Activated effector memory CD4-positive, alpha-beta T cell treated with Interleukin-2 at 50 U/mL for 16 hours (primary cell): ENCODE measurements around the gene SPRYD4.
A peak's percentile ranks its signal among the peaks of the same experiment; 100 is the strongest.
"Not testable (repeated sequence)": the region's sequence is repeated elsewhere in the genome, so short reads cannot be mapped to it uniquely, and the experiment has no call there.

ENCODE experiments used
- DNase-seq: peaks from one replicate; pipeline ENCODE4 v3.0.0-alpha.2; 2020

The SPRYD4 gene

DNA sequence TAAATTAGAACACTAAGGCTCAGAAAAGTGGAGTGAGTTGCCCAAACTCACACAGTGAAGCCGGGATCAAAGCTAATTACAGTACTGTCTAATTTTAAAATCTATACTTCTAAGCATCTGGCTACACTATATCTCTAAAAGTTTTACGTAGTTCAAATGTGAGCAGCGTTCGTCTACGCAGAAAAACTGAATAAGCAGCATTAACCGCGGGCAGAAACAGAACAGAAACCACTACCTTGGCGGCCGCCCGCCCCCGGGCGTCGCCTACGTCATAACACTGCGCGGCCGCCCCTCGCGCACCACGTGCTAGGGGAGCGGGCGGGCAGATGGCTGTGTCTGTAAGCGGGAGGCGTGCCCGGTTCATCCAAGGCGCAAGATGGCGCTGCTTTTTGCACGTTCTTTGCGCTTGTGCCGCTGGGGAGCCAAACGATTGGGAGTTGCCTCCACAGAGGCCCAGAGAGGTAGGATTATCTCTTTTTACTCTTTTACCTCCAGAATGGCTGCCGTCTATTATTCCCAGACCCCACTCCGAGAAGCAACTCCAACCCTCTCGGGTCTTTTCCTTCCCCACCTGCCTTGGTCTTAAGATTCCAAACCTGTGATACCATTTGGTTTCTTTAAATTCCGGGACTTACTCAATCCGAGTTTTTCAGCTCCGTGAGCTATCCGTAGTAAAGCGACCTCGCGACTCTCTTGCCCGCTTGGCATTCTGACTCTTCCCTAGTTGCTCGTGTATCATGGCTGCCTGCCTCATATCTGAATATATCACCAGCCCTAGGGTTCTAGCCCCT is at the start of gene SPRYD4:
SPRYD4 (plus strand) TSS at position 363 of the 791 bp plus-strand sequence; CDS start at position 377, 14 bp downstream.
- peak; percentile 91 for DNase-seq

DNA sequence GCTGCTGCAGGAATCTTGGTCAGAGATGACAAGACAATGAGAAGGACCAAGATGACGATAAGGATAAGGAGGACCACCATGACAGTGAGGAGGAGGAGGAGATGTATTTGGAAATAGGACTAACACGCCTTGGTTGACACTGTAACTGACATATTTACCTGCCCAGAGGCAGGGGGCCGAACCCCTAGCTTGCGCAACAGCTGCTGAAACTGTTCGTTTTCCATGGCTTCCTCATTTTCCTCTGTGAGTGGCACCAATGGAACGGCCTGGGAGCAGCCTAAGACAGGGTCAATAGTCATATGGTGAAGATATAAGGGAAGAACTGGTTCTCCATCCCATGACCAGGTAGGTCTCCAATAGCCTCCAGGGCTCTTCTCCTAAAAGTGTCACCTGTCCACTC is 48.0 kb upstream of the SPRYD4 start:
- no peak for DNase-seq

DNA sequence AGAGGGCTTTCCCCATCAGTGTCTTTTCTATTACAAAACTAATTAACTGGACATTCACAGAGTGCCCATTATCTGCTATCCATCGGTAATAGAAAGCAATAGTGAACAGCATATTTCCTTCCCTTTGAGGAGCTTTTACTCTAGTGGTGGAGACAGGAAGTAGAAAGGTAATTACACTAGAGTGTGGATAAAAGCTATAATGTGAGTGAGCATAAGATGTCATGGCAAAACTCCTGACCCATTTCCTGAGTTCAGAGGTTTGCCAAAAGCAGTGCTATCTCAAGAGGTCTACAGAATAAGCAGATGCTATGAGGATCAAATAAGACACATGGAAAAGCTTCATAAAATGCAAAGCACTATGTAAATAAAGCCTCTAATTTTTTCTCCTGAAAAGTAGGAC is 43.2 kb upstream of the SPRYD4 start:
- no peak for DNase-seq

DNA sequence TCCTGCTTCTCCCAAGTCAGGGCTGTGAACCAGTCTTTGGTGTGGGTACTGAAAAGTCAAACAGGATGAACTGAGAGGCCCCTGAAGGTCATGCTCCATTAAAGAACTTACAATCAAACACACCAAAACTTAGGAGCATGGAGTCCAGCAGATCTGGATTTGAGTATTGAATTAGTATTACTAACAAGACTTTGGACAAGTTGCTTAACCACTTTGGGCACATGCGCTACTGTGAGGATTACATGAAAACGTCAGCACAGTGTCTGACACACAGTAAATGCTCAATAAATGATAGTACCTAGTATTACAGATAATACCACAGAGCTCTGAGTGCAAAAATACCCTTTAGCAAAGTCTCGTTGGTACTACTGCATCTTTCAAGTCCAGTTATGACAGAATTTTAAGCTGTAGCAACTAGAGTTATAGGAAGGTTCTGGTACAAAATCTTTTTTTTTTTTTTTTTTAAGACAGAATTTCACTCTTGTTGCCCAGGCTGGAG is 42.4 kb upstream of the SPRYD4 start:
- DNase-seq: no peak

DNA sequence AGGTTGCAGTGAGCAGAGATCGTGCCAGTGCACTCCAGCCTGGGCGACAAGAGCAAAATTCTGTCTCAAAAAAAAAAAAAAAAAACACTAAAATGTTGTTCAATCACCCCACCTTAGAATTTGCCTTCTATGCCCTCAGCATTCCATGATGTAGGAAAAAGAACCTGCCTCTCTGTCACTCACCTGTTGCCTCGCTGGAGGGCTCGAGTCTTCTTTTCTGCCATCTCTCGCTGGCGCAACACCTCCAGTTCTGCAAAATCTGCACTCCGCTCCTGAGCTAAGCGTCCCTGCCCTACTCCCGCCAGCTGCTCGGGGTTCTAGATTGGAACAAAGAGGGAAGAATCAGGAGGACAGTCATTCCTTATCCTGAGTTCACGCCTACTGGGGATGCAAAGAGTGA is 37.1 kb upstream of the SPRYD4 start:
- no peak for DNase-seq

DNA sequence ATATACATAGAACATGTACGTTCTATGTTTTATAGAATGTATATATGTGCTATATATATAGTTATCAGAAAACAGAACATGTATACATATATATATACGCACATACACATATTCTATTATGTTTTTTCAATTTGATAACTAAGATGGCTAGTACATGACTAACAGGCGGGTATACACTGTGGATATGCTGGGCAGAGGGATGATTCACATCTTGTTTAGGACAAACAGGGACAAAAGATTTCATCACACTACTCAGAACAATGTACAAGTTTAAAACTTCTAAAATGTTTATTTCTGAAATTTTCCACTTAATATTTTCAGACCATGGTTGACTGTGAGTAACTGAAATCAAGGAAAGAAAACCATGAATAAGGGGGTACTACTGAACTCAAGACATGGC is 36.5 kb upstream of the SPRYD4 start:
- no peak for DNase-seq

DNA sequence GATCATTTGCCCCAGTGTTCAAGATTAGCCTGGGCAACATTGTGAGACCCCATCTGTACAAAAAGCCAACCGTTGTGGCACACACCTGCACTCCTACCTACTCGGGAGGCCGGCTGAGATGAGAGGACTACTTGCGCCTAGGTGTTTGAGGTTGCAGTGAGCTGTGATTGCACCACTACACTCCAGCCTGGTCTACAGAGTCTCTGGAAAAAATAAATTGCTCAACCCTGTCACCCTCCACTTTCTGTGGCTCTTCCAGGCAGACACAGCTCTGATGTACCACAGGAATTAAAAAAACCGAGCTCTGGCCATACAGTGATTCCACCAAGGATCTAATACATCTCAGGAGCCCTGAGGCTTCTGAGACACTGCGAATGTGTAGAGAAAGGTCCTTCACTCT is 33.5 kb upstream of the SPRYD4 start:
- no peak for DNase-seq

DNA sequence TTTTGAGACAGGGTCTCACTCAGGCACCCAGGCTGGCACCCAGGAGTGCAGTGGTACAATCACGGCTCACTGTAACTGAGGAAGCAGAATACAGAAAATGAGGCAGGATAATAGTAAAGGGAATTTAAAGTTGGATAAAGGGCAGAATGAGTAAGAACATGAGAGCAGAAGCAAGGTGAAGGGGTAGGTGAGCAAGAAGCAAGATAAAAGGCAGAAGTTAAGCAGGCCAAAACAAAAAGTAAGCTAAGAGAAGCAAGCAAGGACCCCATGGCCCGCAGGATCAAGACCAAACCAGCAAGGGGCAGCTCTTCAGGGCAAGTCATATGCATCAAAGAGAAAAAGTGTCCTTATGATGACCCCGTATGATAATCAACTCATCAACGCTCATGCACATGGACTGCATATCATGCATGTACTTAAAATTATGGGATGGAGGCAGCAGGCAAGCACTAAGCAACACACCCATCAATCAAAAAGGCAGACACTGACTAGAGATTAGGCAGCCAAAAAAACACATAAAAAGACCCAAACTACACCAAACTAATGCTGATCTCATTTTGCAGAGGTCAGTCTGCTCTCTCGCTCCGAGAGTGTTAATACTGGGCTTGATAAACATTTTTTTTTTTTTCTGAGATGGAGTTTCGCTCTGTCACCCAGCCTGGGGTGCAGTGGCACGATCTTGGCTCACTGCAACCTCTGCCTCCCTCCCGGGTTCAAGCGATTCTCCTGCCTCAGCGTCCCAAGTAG is 30.8 kb upstream of the SPRYD4 start:
- DNase-seq: no peak

DNA sequence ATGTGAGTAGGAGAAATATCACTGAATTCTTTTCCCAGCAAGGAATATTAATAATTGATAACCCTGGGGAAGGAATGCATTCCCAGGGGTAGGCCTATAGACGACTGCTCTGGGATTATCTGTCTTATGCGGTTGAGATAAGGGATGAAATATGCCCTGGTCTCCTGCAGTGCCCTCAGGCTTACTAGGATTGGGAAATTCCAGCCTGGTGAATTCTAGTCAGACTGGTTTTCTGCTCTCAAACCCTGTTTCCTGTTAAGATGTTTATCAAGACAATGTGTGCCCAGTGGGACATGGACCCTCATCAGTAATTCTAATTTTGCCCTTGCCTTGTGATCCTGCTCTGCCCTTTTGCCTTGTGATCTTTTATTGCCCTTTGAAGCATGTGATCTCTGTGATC is 25.2 kb upstream of the SPRYD4 start:
- DNase-seq: not testable (repeated sequence)

DNA sequence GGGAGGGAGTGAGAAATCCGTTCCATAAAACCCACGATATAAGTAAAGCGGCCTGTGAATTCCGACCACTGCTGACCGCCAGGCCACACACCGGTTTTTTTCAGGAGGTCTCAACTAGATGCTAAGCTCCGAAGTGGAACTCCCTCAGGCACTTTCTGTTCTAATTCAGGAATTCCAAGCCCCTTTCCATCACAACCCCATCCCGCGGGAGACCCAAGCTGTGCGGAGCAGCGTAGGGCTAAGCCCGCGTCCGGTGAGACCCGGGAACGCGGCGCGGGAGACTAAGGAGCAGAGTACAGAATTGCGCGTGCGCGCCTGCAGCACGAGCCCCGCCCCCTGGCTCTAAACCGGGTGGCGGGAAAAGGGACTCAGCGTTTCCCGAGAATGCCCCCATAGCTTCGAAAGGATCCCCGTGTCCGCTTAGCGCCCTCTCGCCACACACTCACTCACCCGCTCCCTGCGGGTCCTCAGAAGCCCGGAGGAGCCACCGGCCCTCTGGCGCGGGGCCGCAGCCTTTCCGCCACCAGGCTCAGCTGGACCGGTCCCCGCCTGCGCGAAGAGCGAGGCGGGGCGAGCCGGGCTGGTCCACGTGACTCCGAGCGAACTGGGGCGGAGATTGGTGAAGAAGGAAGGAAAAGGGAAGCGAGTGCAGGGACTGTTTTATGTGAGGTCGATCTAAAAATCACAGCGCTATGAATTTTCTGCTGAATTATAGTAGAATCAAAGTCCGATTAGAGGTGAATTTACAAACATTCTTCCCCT is 19.3 kb upstream of the SPRYD4 start, which contains the start of gene TIMELESS:
TIMELESS (minus strand) TSS at position 567 of the 762 bp plus-strand sequence. CDS start 15,256 bp downstream, outside the sequence.
- DNase-seq: peak; percentile 83

DNA sequence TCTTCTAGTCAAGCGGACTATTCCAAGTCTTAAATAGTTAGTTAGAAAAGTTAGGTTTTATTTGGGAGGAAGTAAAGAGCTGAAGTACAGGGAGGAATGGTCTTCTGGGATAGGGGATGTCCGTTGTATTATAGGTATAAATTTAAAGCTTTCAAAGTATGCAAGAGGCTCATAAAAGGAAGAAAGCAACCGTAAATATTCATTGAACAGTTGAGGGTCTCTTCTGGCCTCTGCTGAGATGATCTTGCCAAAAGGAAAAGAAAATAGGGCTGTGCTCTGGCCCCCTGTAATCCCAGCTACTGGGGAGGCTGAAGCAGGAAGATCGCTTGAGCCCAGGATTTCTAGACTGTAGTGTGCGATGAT is 18.8 kb upstream of the SPRYD4 start:
- no peak for DNase-seq

DNA sequence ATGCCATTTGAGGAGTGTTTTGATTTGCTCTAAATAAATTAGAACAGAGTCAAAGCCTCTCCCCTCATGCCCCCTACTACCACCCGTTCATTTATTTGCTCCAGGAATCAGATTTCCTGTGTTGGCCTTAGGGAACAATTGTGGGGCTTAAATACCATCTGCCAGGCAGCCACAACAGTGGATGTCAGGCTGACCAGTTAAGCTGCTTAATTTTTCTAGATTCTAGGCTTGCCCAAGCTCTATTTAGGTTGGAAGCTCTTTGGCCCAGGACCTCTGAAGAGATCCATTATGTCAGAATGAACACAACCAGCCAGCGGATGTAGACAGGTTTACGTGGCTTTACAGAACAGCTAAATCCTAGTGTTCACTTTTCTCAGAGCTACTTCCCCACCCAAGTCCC is 18.1 kb upstream of the SPRYD4 start:
- no peak for DNase-seq

DNA sequence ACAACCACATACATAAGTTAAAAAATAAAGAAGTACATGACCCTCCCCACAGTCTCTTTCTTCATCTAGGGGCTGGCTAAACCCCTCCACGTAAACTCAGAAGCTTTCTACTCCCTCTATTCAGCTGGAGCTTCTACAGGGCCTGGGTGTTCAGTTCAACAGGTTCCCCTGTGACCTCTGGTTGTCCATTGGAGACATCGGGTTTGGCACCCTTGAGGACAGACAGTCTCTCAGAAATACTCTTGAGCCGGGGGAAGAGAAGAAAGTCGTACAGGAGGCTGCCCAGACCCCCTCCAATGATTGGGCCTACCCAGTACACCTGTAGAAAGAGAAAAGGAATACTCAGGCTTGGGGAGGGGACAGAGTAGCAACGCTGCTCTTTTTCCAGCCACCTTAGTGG is 17.2 kb upstream of the SPRYD4 start:
- DNase-seq: no peak

DNA sequence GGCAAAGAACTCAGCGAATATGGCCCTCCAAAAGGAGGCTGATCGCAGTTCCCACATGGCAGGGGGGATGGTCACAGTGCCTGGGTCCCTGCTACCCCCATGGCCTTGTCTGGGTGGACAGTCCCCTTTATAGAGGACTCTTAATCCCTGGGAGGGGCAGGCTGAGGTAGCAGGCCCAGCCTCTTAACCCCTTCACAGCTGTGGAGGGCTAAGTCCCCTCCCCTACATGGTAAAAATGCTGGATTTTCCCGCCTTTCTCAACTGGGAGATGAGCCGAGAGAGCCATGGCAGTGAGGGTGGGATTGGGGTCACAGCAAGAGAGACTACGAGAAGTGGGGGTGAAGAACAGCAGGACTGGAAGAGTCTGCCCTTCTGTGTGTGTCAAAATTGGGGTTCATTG is 13.8 kb upstream of the SPRYD4 start, which contains the start of gene MIP:
MIP (minus strand) TSS at position 101 of the 400 bp plus-strand sequence; CDS start at position 57, 44 bp downstream.
- DNase-seq: no peak

DNA sequence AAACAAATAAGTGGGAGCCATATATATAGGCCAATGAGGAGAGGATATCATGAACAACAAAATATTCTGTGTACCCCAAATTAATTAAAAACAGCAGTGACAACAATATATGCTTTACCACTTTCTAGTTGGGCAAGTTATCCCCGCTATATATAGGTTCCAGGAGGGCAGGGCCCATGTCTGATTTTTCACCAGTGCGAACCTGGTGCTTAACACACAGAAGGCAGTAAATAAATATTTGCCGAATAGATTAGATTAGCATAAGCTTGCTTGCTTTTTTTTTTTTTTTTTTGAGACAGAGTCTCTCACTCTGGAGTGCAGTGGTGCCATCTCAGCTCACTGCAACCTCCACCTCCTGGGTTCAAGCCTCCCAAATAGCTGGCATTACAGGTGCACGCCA is 10.6 kb upstream of the SPRYD4 start:
- DNase-seq: no peak

DNA sequence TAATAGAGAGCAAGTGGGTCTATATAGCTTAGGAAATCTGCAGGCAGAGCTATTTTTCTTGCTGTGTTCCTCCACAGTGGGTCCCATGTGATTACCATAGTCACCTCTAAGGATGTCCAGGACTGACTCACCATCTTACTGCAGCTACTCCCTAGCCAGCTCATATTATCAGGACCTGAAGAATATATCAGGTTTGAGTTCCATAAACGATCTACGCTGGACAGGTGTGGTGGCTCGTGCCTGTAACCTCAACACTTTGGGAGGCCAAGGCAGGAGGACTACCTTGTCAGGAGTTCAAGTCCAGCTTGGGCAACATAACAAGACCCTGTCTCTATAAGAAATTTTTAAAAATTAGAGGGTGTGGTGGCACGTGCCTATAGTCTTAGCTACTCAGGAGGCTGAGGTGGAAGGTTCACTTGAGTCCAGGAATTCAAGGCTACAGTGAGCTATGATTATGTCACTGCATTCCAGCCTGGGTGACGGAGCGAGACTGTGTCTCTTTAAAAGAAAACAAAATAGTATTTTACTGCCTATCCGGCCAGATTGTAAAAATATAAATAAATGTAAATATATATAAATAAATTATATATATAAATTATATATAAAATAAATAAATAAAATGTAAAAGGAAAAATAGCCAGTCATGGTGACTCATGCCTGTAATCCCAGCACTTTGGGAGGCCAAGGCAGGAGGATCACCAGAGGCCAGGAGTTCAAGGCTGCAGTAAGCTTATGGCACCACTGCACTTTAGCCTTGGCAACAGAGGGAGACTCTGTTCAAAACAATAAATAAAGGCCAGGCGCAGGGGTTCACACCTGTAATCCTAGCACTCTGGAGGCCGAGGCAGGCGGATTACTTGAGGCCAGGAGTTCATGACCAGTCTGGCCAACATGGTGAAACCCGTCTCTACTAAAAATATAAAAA is 6.9 kb upstream of the SPRYD4 start:
- DNase-seq: no peak

DNA sequence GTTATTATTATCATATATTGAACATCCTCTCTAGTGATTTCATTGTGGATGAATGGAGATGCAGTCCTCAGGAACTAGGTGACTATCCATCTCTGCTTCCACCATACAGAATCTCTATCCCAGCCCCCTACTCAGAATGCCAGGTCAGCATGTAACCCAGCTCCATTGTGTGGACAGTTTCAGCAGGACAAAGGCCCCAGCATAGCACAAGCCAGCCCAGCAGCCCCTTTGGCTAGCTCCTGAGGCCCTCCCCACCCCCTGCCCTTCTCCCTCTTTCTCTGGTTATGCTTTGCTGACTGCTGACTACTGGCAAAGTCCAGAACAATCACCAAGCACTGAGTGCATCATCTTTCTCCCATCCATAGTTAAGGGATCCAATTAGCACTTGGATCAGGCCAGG is 5.8 kb upstream of the SPRYD4 start:
- DNase-seq: no peak

DNA sequence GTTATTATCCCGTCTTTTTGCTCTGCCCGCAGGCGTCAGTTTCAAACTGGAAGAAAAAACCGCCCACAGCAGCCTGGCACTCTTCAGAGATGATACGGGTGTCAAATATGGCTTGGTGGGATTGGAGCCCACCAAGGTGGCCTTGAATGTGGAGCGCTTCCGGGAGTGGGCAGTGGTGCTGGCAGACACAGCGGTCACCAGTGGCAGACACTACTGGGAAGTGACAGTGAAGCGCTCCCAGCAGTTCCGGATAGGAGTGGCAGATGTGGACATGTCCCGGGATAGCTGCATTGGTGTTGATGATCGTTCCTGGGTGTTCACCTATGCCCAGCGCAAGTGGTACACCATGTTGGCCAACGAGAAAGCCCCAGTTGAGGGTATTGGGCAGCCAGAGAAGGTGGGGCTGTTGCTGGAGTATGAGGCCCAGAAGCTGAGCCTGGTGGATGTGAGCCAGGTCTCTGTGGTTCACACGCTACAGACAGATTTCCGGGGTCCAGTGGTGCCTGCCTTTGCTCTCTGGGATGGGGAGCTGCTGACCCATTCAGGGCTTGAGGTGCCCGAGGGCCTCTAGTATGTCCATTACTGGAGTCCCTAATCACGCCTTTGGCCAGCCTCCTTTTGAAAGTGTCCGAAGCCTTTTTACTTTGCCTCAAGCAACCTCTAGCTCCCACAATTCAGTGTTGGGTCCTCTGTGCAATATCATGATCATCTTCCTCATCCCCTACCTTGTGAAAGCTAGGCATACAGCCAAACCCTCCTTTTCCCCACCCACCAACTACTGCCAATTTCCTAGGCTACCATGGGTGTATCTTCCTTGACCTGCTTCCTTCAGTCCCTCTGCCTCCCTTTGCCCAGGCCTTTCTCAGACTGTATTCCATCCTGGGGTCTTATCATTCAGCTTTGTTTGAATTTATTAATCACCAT is 891 bp downstream of the SPRYD4 start:
- no peak for DNase-seq

DNA sequence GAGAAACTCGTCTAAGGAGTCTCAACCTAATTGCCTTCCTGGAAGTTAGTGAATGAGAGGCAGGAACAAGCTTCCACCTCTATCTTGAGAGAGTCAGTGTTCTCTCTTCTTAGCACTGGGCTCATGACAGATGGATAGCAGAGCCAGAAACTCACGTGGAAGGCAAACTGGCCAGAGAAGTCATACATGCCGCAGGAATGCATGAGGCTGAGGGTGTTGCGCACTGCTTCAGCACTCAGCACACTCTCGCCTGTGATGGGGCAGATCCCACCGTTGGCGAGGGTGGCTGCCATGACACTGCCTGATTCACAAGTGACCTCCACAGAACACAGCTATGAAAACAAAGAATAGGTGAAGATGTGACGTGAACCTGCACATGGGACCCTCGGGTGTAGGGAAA is 6.0 kb downstream of the SPRYD4 start:
- DNase-seq: no peak

DNA sequence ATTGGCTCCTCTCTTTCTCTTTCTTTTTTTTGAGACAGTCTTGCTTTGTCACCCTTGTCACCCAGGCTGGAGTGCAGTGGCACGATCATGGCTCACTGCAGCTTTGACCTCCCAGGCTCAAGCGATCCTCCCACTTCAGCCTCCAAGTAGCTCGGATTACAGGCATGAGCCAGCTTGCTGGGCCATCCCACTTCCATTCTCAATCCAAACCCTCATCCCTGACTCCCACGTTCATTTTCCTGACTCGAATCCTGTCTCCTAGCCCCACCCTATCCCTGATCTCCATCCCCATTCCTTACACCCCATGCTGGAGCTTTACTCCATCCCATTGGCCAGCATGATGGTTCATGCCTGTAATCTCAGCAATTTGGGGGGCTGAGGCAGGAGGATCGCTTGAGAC is 7.8 kb downstream of the SPRYD4 start:
- no peak for DNase-seq

DNA sequence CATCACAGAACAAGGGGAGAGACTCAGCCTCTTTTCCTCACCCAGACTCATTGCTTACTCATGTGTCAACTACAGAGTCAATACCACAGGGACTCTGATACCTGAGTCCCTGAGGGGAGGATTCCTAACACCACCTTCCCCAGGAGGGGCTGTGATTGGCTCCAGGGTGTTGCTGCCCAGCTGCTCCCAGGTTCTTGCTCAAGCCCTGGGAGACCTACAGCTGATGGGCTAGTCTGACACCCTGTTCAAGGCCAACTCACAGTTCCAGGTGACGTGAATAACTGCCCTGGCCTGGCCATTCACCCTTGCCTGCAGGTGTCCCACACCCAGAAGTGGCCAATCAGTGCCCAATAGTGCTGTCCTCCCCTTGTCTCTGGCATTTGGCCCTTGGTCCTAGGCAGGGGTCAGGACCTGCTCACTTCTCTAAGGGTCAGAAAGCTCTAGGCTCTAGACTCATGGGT is 8.6 kb downstream of the SPRYD4 start:
- DNase-seq: no peak
